ENCODE measurements around the gene RPS6KA1.

DNA sequence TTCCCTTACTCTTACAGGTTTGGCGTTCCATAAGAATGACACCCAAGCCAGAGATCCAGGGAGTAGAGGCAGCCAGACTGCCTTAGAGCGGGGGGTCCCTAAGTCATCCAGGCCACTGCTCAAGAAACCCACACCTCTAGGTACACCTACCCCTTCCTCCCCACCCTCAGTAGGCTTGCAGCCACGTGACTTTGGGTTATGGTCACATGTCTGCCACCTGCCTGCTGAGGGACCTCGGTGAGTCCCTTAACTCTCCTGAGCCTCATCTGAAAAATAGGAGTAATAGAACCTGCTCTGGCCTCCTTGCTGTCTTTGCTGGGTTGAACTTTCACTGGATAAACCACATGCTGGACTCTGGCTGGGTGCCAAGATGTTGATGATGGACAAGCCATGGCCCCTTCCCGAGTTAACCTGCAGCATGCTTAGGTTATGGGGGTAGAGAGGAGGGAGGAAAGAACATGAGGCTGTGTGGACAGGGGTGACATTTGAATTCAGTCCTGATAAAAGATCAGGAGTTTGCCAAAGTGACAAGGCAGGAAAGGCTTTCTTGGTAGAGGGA lies 4.5 kb downstream of the RPS6KA1 start:
- TF ChIP-seq, protein P1, sequence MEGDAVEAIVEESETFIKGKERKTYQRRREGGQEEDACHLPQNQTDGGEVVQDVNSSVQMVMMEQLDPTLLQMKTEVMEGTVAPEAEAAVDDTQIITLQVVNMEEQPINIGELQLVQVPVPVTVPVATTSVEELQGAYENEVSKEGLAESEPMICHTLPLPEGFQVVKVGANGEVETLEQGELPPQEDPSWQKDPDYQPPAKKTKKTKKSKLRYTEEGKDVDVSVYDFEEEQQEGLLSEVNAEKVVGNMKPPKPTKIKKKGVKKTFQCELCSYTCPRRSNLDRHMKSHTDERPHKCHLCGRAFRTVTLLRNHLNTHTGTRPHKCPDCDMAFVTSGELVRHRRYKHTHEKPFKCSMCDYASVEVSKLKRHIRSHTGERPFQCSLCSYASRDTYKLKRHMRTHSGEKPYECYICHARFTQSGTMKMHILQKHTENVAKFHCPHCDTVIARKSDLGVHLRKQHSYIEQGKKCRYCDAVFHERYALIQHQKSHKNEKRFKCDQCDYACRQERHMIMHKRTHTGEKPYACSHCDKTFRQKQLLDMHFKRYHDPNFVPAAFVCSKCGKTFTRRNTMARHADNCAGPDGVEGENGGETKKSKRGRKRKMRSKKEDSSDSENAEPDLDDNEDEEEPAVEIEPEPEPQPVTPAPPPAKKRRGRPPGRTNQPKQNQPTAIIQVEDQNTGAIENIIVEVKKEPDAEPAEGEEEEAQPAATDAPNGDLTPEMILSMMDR (IDR thresholded peaks at IDR 0.05), result no peak
- TF ChIP-seq POLR2A (IDR thresholded peaks at IDR 0.05), result no peak
